ENCODE measurements around the gene GBP7. TPM values are rescaled to one million over a fixed set of nuclear protein-coding genes. Genes with fewer than 3 reads are reported as not detected.
A peak's percentile ranks its signal among the peaks of the same experiment; 100 is the strongest.

Gene GBP7
- total RNA-seq, 1 donor from 2014 or later, result not detected

DNA sequence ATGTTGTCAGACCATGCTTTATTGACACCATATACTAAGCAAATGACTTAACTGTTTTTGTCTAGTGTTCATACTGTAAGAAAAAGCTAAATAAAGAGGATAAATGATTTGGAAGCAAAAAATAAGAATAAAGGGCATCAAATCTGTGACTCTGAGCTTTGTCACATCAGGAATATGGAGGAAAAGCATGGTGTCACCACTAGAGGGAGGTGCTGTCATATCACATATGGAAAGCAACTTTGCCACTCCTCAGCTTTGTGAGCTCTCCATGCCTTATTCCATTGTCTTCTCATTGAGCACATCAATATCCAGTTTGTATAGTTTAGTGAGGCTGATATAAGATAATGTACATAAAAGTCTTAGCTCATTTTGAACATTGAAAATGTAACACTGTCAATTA lies 90.0 kb downstream of the GBP7 start:
- TF ChIP-seq, protein P1, sequence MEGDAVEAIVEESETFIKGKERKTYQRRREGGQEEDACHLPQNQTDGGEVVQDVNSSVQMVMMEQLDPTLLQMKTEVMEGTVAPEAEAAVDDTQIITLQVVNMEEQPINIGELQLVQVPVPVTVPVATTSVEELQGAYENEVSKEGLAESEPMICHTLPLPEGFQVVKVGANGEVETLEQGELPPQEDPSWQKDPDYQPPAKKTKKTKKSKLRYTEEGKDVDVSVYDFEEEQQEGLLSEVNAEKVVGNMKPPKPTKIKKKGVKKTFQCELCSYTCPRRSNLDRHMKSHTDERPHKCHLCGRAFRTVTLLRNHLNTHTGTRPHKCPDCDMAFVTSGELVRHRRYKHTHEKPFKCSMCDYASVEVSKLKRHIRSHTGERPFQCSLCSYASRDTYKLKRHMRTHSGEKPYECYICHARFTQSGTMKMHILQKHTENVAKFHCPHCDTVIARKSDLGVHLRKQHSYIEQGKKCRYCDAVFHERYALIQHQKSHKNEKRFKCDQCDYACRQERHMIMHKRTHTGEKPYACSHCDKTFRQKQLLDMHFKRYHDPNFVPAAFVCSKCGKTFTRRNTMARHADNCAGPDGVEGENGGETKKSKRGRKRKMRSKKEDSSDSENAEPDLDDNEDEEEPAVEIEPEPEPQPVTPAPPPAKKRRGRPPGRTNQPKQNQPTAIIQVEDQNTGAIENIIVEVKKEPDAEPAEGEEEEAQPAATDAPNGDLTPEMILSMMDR (IDR thresholded peaks at IDR 0.05; ENCODE audit: insufficient read depth, low read length, poor library complexity, severe bottlenecking), result peak; percentile 72
- no peak for DNase-seq (ENCODE audit: low read depth)
- Histone ChIP-seq H3K27me3 (ENCODE audit: control insufficient read depth, insufficient read depth, low read length) (no peaks in the 10 kb centered on the region), H3K4me3 (ENCODE audit: low read depth, low read length) (no peak overlapping the region), H3K36me3 (ENCODE audit: control insufficient read depth, insufficient read depth, low read length) (no peaks in the 10 kb centered on the region)

Other genes starting within 250 kb of the GBP7 start
- gene KYAT3, start 183.4 kb downstream of the GBP7 start, total RNA-seq, result 36.4 and 43.7 TPM in 2 replicates
- 6.6 and 9.5 TPM in 2 replicates for gene RBMXL1, start 183.4 kb downstream of the GBP7 start, total RNA-seq
- gene GBP3, start 153.1 kb downstream of the GBP7 start, total RNA-seq, result 28.5 and 39.4 TPM in 2 replicates
- 20.4 and 29.0 TPM in 2 replicates for gene GBP1, start 110.8 kb downstream of the GBP7 start, total RNA-seq
- gene GBP2, start 49.9 kb downstream of the GBP7 start, total RNA-seq, result 2.2 and 2.7 TPM in 2 replicates
- 0.50 and 1.2 TPM in 2 replicates for gene GBP4, start 22.9 kb upstream of the GBP7 start, total RNA-seq
- 0.33 TPM in 1 of 2 replicates, not detected in the other for gene GBP5, start 96.9 kb upstream of the GBP7 start, total RNA-seq
- 0.21 and 1.1 TPM in 2 replicates for gene GBP6, start 188.1 kb upstream of the GBP7 start, total RNA-seq

All from kidney epithelial cell (primary cell).